ENCODE results near the gene LRRC40.

GRCh38 chr1:70205071-70205433 is 327 bp downstream of the LRRC40 start:
- no peak for TF ChIP-seq EZH2phosphoT487 (IDR thresholded peaks at IDR 0.05; ENCODE audit: insufficient read depth, low read depth)
- no peak for TF ChIP-seq EZH2 (IDR thresholded peaks at IDR 0.05; ENCODE audit: insufficient read depth, poor library complexity, severe bottlenecking)
